Ovary (tissue), 3 donors: ENCODE data around the gene COPZ2.

Source experiments
- EP300 ChIP-seq: sonication (generic); formaldehyde crosslinking; IDR thresholded peaks from one replicate; pipeline ENCODE4 v1.6.1; 2017; ENCODE audit warnings: antibody characterized with exemption
- TF ChIP-seq, protein P1 (sequence below), 3 donors: fragments of 450-650 bp in 2 of 3; fragments of 200-600 bp in 1 of 3; IDR thresholded peaks; one replicate each; pipeline versions ENCODE4 v1.5.1 to v1.8.0; 2016 to 2022; ENCODE audit warnings: antibody characterized with exemption in 3 of 3, mild to moderate bottlenecking in 1 of 3
- donor health status: DM: no; HTN: no; CAD: no.

GRCh38 chr17:48062273-48062672, 24.7 kb upstream of the COPZ2 start:
- no peak for TF ChIP-seq EP300
- TF ChIP-seq, protein P1, sequence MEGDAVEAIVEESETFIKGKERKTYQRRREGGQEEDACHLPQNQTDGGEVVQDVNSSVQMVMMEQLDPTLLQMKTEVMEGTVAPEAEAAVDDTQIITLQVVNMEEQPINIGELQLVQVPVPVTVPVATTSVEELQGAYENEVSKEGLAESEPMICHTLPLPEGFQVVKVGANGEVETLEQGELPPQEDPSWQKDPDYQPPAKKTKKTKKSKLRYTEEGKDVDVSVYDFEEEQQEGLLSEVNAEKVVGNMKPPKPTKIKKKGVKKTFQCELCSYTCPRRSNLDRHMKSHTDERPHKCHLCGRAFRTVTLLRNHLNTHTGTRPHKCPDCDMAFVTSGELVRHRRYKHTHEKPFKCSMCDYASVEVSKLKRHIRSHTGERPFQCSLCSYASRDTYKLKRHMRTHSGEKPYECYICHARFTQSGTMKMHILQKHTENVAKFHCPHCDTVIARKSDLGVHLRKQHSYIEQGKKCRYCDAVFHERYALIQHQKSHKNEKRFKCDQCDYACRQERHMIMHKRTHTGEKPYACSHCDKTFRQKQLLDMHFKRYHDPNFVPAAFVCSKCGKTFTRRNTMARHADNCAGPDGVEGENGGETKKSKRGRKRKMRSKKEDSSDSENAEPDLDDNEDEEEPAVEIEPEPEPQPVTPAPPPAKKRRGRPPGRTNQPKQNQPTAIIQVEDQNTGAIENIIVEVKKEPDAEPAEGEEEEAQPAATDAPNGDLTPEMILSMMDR (IDR thresholded peaks at IDR 0.05): no peak
